HepG2 (cell line): ENCODE results near the gene FUT6. TPM values are rescaled to one million over a fixed set of nuclear protein-coding genes. Genes with fewer than 3 reads are reported as not detected.

Experiments used
- ESRRA ChIP-seq: sonication (generic); formaldehyde crosslinking; IDR thresholded peaks from 2 replicates; pipeline ENCODE4 v1.5.1; 2020; ENCODE audit warnings: mild to moderate bottlenecking, low read depth, missing genetic modification reagents
- JARID2 ChIP-seq: sonication (generic); formaldehyde crosslinking; IDR thresholded peaks from 2 replicates; pipeline ENCODE4 v1.8.1; 2023; ENCODE audit warnings: missing genetic modification reagents, inconsistent platforms; ENCODE audit not compliant: insufficient replicate concordance
- NKX3-1 ChIP-seq: sonication (generic); formaldehyde crosslinking; IDR thresholded peaks from 2 replicates; pipeline ENCODE4 v1.5.0; 2020; ENCODE audit warnings: missing genetic modification reagents
- NR2F1 ChIP-seq, 2 experiments: fragments of 450-650 bp in 1 of 2; formaldehyde crosslinking in 1 of 2; IDR thresholded peaks; 2 replicates each; pipeline versions ENCODE4 v1.5.0 to v1.6.1; 2016 to 2020; ENCODE audit warnings: mild to moderate bottlenecking in 1 of 2, missing compliant biosample characterization in 1 of 2, missing genetic modification reagents in 1 of 2, moderate library complexity in 1 of 2
- PAXIP1 ChIP-seq: sonication (generic); formaldehyde crosslinking; conservative IDR thresholded peaks from 2 replicates; pipeline ENCODE4 v1.4.0; 2020; ENCODE audit warnings: mild to moderate bottlenecking, missing genetic modification reagents, moderate library complexity
- RBM22 ChIP-seq: fragments of 200-400 bp; formaldehyde crosslinking; optimal IDR thresholded peaks from 2 replicates; pipeline ENCODE3; 2017; ENCODE audit warnings: mild to moderate bottlenecking, low read length, moderate library complexity
- TARDBP ChIP-seq: sonication (generic); formaldehyde crosslinking; IDR thresholded peaks from 2 replicates; pipeline ENCODE4 v1.8.0; 2022; ENCODE audit warnings: mild to moderate bottlenecking, missing genetic modification reagents
- ZBTB39 ChIP-seq: sonication (generic); formaldehyde crosslinking; IDR thresholded peaks from 2 replicates; pipeline ENCODE4 v1.5.0; 2020; ENCODE audit warnings: missing genetic modification reagents
- ZGPAT ChIP-seq: IDR thresholded peaks from 2 replicates; pipeline ENCODE4 v1.6.1; 2016; ENCODE audit warnings: mild to moderate bottlenecking
- ZMAT3 ChIP-seq: sonication (generic); formaldehyde crosslinking; conservative IDR thresholded peaks from 2 replicates; pipeline ENCODE4 v1.7.0; 2021; ENCODE audit warnings: missing genetic modification reagents
- ZNF253 ChIP-seq: sonication (generic); formaldehyde crosslinking; IDR thresholded peaks from 2 replicates; pipeline ENCODE4 v1.8.0; 2022; ENCODE audit warnings: mild to moderate bottlenecking, missing genetic modification reagents, borderline replicate concordance
- ZNF562 ChIP-seq: sonication (generic); formaldehyde crosslinking; IDR thresholded peaks from 2 replicates; pipeline ENCODE4 v1.8.0; 2022; ENCODE audit warnings: missing genetic modification reagents, borderline replicate concordance
- ZNF570 ChIP-seq: sonication (generic); formaldehyde crosslinking; IDR thresholded peaks from 2 replicates; pipeline ENCODE4 v1.4.0; 2020; ENCODE audit warnings: mild to moderate bottlenecking, missing genetic modification reagents, borderline replicate concordance
- ZNF644 ChIP-seq: IDR thresholded peaks from 2 replicates; pipeline ENCODE4 v1.6.1; 2016; ENCODE audit warnings: low read depth
- ZNF678 ChIP-seq: sonication (generic); formaldehyde crosslinking; IDR thresholded peaks from 2 replicates; pipeline ENCODE4 v1.4.0; 2020; ENCODE audit warnings: mild to moderate bottlenecking, missing genetic modification reagents
- ZNF687 ChIP-seq: sonication (generic); formaldehyde crosslinking; IDR thresholded peaks from 2 replicates; pipeline ENCODE4 v1.5.1; 2020; ENCODE audit warnings: mild to moderate bottlenecking, missing genetic modification reagents, moderate library complexity
- polyA plus RNA-seq, 8 experiments: library from polyadenylated mRNA; depleted of rRNA in 3 of 8; stranded (reverse) in 7 of 8; unstranded in 1 of 8; fragments of >200 nt; fragmentation: Illumina TruSeq in 4 of 8; extraction: Trizol in 4 of 8; gene quantifications; 2 replicates each; pipeline versions ENCODE4 v1.2.1 to v1.2.3, GENCODE V29; 2011 to 2016; ENCODE audit warnings: low read depth in 4 of 8, missing spikeins in 1 of 8, mixed read lengths in 1 of 8; ENCODE audit not compliant: insufficient read depth in 1 of 8
- total RNA-seq, 5 experiments: library from RNA; depleted of rRNA; stranded (reverse); fragments of >200 nt; fragmentation: Illumina TruSeq; extraction: Trizol; gene quantifications; 2 replicates each; pipeline ENCODE4 v1.2.3, GENCODE V29; 2016; ENCODE audit warnings: low read depth in 1 of 5

FUT6 gene
- total and polyA plus RNA-seq, 2 of the 13 experiments (the other 11 are each of a cell fraction or from before 2014, with no cell fraction given) = 8.2 to 27.7 TPM

GRCh38 chr19:5839065-5840017, at the start of gene FUT6 (continued):
- TF ChIP-seq ZNF253 (CRISPR knock-in tag) (no peak), JARID2 (CRISPR knock-in tag) (peak; percentile 60), NKX3-1 (no peak), ZNF678 (CRISPR knock-in tag) (0 out of 2 replicates have a peak, but pooled peaks have one; percentile 52), ESRRA (CRISPR knock-in tag) (peak; percentile 95), ZMAT3 (CRISPR knock-in tag) (0 out of 2 replicates have a peak, but pooled peaks have one; percentile 2), NR2F1 (CRISPR knock-in tag; IDR thresholded peaks at IDR 0.05) (peak in 1 of 2 experiments; percentile 26; a peak in 1 of 4 replicates), ZBTB39 (CRISPR knock-in tag) (no peak; the same call in 1 of the 2 replicates), ZGPAT (peak; percentile 66), ZNF570 (no peak), RBM22 (no peak), ZNF644 (CRISPR knock-in tag) (peak; percentile 48; the same call in 1 of the 2 replicates), ZNF687 (peak; percentile 33; the same call in 1 of the 2 replicates), PAXIP1 (CRISPR knock-in tag) (peak; percentile 92), TARDBP (CRISPR knock-in tag) (peak; percentile 45; the same call in 1 of the 2 replicates), ZNF562 (CRISPR knock-in tag) (no peak)
